Stimulated activated CD4-positive, alpha-beta T cell treated with anti-CD3 and anti-CD28 coated beads, Interleukin-4, amount 100 ng/mL, for 48 hours (primary cell): ENCODE data around the gene MAN1C1.

Source experiments
- DNase-seq, 2 donors: peaks; one replicate each; pipeline ENCODE4 v3.0.0-alpha.2; 2020; ENCODE audit warnings: low read depth in 2 of 2

The MAN1C1 gene

DNA sequence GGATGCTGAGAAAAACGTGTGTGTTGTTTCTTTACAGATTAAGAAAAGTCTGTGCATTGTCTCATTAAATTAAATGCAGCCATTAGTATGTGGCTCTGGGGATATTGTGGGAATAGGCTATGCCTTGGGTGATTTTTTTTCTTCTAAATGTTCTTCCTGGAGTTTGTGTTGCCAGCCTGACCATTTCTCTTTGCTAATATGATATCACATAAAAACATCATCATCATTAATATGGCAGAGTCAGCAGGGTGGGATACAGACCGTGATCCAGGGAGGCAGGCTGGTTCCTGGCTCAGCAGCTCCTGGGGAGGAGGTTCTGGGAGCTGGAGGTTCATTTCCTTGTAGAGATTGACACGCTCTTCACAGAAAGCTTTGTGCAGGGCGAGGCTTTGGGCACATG is 122.8 kb downstream of the MAN1C1 start:
- no peak for DNase-seq

DNA sequence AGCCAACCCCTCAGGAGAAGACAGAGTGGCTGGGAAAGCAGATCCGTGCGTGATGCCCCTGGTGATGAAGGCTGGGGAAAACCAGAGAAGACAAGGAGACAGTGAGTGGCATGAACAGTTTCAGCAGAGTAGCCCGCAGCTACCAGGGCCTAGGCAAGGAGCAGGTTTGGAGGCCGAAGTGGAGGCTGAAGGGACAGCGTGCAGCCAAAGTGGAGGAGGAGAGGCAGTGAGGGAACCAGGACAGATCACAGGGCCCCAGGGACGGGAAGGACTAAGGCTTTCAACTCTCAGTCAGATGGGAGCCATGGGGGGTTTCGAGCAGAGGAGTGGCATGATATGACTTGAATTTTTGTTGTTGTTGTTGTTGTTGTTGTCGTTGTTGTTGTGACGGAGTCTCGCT is 123.5 kb downstream of the MAN1C1 start:
- no peak for DNase-seq

DNA sequence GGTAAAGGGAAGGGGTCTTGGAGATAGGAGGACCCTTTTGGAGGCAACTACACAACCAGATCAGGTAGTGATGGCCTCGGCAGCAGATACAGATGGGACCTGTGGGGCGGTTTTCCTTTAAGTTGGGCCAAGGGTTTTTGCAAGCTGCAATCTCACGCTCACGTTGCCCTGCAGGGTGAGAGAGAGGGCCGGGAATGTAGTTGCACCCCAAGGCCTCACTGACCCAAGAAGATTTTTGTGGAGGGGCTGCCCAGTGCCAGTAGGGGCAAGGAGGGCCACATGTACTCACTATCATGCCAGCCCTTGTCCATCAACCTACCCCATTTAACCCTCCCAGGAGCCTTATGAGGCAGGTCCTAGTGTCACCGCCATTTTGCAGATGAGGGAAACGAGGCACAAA is 125.7 kb downstream of the MAN1C1 start:
- no peak for DNase-seq

DNA sequence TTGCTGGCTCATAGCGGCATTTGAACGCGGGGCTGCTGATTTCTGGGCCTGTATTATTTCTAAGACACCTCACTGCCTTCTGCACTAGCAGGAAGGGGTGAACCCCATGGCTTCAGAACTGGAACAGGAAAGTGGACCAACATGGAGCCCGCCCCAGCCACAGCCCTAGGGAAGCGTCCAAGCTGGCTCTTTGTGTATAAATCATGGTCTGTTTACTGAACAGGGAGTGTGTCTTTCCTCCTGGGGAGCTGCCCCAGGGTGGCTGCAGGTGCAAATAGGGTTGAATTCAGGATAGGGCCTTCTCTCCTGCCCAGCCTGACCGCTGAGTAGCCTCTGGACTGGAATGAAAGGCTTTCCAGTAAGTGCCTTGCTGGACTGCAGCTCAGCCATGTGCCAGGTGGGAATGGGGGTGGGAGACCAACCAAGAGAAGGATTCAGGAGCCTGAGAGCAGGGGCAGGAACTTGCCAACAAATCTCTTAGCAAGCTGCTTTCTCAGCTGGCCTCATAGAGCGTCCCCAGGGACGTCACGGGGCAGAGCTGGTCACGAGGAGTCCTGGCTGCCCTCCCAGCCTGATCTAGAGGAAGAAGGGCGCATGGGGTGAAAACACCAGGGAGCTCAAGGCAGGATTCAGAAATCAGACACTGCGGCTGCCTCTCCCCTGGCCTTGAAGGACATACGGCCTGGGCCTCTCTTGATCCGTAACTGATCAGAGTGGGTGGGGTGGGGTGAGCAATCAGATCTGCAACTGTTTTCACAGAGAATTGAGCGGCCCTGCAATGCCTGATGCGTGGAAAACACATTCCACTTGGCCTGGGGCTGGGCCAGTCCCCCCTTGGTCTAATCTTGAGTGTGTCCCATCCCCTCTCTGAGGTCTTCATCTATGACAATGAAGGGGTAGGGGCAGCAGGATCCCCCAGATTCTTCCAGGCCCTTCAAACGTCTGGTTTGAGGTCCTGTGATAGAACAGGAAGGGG is 126.9 kb downstream of the MAN1C1 start:
- DNase-seq = no peak

DNA sequence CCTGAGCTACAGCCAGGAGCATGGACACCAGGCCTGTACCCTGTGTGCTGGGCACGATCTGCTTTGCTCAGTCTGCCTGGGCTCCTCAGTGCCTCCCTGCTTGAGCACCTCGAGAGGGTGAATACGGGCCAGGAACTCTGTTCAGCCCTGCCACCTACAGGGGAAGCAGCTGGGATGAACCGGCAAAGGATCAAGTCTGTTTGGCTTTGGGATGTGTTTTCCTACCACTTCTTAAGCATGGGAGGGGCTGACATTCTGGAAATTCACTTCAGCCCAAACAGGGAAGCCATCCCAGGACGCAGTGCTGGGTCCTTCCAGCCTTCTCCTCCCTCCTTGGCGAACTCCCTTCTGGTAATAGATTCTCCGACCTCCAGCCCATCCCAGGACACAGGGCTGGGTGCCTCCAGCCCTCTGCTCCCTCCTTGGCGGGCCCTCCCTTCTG is 127.6 kb downstream of the MAN1C1 start:
- DNase-seq = no peak

DNA sequence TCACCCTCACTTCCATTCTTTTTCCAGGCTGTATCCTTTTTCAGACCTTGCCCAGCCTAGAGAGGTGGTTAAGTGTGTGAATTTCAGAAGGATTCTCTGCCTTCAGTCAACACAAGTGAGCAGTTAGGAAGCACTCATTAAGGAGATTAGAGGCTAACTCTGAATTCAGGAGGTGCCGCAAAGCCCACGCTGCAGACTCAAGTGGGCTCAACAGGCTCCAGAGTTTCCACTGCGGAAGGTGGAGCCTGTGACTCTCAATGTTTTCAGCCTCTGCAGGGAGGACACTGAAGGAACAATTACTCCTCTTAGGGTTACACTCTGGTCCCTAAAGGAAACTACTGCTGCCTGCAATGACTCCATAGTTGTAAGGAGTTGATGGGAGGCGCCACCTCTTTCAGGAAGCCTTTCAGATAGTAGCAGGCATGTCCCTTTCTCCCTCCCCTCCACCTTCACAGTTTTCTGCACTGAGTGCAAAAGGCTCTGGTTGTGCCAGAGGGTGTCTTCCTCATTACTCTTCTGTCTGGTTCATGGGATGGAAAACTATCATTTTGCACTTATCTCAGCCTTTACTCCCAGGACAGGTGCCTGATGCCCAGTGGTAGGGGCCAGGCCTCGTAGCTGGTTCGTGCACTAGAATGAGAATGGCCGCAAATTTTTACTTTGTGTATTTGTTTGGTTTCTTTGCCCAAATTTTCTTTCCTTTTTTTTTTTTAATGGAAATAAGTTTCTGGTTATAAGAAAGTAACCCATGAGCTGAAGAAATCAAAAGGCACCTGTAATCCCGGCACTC is 128.2 kb downstream of the MAN1C1 start:
- no peak for DNase-seq

DNA sequence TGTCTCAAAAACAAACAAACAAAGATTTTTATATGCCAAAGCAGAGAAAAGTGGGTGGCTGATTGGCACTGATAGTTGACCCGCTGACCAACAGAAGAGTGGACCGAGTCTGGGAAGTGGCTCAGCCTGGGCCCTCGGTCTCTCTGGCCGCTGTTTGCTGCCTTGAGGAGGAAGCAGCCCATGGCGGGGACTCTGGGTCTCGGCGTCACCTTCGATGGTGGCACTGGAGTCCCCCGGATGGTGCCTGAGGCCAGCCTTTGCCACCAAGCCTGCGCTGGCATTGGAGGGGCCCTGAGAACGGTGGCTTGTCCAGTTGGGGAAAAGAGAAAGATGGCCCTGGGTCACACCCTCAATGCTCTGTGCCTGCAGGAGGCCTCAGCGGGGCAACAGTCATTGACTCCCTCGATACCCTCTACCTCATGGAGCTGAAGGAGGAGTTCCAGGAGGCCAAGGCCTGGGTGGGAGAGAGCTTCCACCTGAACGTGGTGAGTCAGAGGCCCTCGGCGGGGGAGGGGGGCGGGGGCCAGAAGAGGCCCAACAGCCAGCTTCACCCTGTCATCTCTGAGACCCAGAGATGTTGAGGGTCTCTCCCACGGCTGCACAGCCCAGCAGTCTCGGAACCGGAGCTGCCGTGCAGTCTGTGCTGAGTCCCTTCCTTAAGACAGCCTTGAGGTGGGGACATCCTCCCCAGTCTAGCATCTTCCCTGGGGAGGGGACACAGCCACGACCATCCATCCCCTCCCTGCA is 129.9 kb downstream of the MAN1C1 start:
- no peak for DNase-seq

DNA sequence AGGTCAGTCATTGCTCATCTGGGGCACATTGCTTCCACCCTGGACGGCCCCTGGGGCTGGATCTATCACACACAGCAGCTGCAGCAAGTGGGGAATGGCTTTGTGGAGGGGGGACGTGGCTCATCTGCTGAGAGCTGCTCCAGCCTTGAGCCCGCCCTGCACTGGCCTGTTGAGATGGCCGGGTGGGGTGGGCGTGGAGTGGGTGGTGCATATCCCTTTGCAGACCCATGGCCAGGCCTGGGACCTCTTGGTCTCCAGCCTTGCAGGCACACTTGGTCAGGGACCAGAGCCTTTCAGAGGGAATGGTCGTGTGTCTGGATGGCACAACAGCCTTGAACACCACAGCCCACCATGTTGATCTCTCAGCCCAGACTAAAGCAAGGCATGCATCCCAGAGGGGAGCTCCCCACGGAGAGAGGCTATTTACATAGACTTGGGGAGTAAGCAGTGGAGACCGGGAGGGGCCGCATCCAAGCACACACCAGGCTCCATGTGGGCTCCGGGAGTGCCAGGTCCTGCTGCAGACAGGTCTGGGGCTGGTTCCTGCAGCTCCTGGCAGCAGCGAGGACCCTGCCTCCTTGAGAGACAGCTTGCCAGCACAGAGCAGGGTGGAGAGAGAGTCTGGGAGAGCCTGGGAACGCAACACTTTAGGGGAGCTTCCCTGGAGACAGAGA is 130.6 kb downstream of the MAN1C1 start:
- no peak for DNase-seq

DNA sequence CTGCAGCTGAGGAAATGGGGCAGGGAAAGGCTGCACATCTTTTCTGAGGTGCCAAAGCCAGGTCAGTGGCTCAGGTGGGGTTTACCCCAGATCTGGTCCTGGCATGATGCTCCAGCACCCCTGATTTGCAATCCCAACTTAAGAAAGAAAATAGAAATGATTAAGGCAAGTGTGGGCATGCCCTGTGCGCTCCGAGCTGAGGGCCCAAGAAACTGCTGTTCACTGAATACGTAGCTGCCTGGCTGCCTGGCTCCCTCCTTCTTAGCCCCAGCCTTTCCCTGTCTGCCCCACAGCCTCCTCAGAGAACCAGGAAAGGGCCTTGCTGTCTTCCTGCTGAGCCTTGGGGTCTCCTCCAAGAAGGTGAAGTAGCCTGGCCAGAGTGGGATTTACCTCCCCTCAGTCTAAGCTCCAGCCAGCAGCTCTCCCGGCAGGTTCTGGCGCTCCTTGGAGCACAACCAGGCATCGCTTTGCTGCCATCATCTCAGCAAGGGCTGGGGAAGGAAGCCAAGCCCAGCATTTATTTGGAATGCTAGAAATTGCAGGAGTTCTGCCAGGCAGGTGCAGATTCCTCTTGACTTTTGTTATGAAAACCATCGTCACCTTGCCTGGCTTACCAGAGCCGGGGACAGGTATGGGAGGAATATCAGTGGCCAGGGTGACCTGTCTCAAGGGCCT is 132.1 kb downstream of the MAN1C1 start:
- no peak for DNase-seq

DNA sequence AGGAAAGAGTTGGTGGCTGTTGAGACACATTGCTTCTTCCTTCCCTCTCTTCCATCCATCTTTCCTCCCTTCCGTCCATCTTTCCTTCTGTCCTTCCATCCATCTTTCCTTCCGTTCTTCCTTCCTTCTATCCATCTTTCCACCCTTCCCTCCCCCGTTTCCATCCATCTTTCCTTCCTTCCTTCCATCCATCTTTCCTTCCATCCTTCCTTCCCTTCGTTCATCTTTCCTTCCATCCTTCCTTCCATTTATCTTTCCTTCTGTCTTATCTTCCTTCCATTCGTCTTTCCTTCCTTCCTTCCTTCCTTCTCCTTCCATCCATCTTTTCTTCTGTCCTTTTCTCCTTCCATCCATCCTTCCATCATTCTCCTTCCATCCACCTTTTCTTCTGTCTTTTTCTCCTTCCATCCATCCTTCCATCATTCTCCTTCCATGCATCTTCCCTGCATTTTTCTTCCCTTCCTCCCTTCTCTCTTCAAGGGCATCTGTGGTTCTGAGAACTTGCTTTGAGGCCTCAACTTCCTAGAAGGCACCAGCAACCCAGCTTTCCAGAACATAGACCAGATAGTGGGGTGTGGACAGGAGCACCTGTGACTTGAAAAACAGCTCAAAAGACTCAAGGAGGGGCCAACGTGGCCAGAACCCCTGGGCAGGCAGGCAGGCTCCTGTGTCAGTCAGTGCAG is 134.5 kb downstream of the MAN1C1 start:
- no peak for DNase-seq

DNA sequence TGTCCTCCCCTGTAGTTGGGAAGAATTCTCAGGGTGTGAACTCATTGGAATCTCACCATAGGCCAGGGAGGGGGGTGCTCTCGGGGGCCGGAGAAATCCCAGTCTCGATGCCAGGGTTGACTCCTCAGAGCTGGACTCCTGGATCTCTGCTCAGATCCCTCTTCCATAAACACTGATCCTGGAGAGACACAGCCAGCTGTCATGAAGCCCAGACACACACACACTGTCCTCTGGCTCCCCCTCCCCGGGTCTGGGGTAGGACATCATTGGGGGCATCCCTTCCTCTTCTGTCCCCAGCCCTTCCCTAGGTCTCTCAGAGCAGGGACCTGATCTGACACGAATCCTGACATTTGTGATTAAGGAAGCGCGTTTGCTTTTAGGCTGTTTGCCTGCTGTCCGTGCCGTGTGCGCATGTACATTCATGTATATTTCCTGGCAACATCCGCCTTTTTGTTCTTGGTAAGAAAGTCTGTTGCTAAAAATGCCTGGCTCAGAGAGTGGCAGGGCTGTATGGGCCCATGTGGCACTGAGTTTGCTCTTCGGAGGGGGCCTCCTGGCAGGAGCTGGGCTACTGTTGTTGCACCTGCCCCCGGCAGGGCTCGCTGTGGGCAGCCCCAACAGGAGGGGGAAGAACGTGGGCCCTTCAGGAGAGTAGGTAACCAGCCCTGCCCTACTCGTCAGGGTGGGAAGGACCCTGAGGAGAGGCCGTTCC is 138.0 kb downstream of the MAN1C1 start:
- no peak for DNase-seq

DNA sequence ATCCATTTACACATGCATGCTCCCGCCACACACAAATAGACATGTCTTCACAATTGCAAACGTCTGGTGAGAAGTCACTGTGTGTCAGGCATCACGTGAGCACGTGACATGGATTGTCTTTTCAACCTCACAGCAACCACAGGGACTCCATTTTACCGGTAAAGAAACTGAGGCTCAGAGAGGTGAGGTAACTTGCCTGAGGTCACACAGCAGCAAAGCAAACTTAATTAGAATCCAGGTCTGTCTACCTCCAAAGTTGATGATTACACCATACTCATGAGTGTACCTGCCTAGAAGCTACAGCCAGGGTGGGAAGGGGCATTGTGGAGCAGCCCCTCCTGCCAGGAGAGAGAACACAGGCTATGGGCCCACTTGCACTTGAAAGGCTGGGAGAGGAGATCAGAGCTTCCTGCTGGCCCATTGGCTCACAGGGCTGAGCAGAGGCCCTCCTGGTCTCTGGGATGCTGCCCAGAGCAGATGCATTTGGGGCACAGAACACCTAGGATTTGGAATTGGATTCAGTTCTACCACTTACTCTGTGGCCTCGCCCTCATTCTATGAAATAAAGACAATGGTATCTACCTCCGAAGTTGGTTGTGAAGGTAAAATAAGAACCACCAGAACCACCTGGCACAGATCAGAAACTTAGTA is 139.0 kb downstream of the MAN1C1 start:
- no peak for DNase-seq

DNA sequence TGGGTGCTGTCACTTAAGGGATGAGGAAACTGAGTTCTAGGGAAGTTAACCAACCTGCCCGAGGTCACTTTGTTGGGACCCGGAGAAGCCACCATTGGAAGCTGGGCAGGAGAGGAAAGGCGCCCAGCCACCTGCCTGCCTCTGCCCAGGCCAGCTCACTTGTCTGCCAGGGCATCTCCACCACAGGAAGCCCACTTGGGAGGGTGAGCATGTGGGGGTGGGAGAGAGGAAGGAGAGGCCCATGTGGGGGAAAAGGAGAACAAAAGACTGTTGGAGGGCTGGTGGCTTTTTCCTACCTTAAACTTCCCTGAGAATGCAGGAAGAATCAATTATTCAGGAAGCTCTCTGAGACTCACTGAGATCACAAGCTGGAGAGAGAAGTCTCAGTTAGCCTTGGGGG is 139.6 kb downstream of the MAN1C1 start:
- DNase-seq = no peak

DNA sequence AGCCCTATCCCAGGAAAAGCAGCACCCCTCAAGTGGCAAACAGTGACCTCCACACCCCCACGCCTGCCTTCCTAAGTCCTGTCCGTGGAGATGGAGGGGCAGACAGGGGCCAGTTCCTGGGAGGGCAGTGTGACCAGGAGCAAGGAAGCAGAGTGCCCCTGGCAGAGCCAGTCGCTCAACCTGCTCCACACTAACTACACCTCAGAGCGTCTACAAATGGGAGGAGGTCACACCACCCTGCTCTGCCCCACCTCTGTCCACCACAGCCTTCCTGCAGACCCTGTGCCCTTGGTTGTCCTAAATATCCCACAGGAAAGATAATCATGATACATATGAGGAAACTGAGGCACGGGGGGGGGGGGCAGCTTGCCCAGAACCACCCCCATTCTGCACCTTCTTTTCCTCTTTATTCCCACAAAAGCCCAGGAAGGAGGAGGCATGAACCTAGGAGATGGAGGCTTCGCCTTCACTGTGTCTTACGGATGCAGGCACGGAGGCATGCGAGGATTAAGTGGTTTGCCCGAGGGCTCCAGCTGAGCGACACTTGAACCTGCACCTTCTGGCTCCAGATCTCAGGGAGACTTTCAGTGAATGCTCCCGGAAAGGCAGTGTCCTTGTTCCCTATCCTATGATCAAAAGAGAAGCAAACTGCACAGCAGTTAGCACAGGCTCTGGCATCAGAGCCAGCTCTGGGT is 140.7 kb downstream of the MAN1C1 start:
- no peak for DNase-seq

DNA sequence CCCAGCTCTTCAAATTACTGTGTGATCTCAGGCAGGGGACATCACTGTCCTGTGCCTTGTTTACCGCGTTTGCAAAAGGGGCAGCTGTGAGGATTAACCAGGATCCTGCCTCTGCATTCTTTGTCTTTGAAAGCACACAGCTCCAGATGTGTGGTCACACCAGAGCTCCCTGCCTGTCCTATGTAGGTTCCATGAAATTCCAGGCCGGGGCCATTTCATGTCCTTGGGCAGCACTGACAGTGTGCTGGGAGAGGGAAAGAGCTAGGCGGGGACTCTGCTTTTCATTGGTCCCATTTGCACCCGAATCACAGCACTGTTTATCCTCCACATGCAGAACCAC is 141.2 kb downstream of the MAN1C1 start:
- no peak for DNase-seq

DNA sequence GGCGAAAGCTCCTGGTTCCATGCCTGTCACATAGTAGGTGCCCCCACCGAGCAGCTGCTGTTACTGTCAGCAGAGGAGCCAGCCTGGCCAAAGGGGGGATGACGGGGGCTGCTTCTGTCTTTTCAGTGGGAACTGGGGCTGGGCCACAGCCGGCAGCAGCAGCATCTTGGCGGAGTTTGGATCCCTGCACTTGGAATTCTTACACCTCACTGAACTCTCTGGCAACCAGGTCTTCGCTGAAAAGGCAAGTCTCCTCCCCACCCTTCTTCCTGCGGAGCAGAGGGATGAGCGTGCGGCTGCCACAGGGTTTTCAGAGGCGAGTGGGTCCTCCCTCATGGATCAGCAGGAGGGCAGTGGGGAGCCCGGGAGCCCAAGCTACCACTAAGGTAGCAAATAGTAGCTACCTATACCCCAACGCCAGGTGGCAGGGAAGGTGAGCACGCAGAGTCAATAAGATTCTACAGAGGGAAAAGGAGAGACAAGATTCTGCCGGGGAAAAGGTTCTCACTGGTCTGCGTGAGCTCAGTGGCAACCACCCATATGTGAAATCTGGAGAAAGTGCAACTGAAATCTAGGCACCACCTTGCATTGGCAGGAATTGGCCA is 142.0 kb downstream of the MAN1C1 start:
- DNase-seq = no peak

DNA sequence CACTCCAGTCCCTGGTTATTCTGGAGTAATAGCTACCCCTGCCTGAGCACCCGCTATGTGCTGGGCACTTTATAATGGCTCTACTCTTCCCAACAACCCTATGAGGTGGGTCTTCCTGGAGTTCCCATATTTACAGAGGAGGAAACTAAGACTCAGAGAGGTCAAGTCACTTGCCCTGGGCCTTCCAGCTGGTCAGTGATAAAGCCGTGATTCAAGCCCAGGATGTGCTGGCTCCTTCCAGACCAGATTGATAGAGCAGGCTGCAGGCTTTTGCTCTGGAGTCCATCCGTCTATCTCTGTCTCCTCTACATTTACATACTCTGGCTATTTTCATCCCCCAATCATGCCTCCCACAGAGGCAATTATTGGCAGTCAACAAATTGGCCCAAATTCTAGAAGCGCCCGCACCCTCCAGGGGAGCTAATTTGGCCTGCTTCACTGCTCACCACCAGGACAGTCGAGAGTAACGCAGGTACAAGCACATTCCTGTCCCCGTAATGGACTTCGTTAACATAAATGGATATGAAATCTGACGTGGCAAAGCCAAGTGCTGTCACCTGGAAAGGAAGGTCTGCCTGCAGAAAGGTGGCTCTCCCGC is 143.6 kb downstream of the MAN1C1 start:
- no peak for DNase-seq

DNA sequence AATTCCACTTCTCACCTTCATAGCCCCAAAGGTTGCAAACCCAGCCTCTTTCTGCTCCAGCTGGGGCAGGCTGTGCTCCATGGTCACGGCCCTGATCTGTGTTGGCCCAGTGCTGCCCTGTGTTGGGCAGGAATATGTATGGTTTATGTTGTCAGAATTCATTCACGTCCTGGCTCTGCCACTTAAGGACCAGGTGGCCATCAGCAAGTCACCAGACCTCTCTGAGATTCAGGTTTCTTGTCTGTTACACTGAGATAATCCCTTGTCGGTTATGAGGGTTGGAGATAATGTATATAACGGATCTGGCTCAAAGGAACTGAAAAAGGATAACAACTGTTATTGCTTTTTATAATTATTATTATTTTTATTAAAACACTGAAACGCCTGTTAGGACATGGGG is 144.3 kb downstream of the MAN1C1 start:
- DNase-seq = no peak
